VCaP (cell line): ENCODE data around the gene PARD6G.

Source experiments
- H3K27ac ChIP-seq: fragments of 450-650 bp; 2 replicates; pipeline ENCODE4 v1.5.1; 2017
- CTCF ChIP-seq: fragments of 450-650 bp; conservative IDR thresholded peaks from 2 replicates; pipeline ENCODE4 v1.5.1; 2017; ENCODE audit warnings: mild to moderate bottlenecking, moderate library complexity

The PARD6G gene

GRCh38 chr18:80204142-80204541 lies 43.2 kb downstream of the PARD6G start:
- no peak for TF ChIP-seq CTCF
- no peak overlapping the region for H3K27ac ChIP-seq

- no peak overlapping the region for H3K27ac ChIP-seq
- TF ChIP-seq CTCF = no peak
Observed at GRCh38 chr18:80203249-80203648, 44.1 kb downstream of the PARD6G start.

- TF ChIP-seq CTCF = no peak
- H3K27ac ChIP-seq = peak overlapping the region; percentile 51; the same call in 1 of the 2 replicates
Observed at GRCh38 chr18:80202264-80202998, 44.9 kb downstream of the PARD6G start.

- TF ChIP-seq CTCF = no peak
- H3K27ac ChIP-seq = peak overlapping the region; percentile 51; the same call in 1 of the 2 replicates
Observed at GRCh38 chr18:80201739-80202138, 45.6 kb downstream of the PARD6G start.

- no peak for TF ChIP-seq CTCF
- peak overlapping the region; percentile 51 for H3K27ac ChIP-seq
Observed at GRCh38 chr18:80200932-80201672, 46.2 kb downstream of the PARD6G start.

GRCh38 chr18:80200171-80200931 lies 47.0 kb downstream of the PARD6G start:
- TF ChIP-seq CTCF = no peak
- peak overlapping the region; percentile 51 for H3K27ac ChIP-seq
